Measurements from ENCODE around the gene METTL25. TPM values are rescaled to one million over a fixed set of nuclear protein-coding genes. Genes with fewer than 3 reads are reported as not detected.

Gene METTL25
- polyA plus RNA-seq, 3 donors from 2014 or later = 10.3 to 15.7 (median 12.7) TPM

- no peak for DNase-seq
- H3K4me3 Mint-ChIP-seq = no peak overlapping the region
- no peaks in the 10 kb centered on the region for H3K9me3 Mint-ChIP-seq
- peaks cover 4 to 14% (median 10%) of the 10 kb centered on the region in 3 donors for H3K36me3 Mint-ChIP-seq
- H3K27me3 Mint-ChIP-seq (ENCODE audit: low read depth in 3 of 3) = peaks cover 7 to 13% (median 9%) of the 10 kb centered on the region in 3 donors
- no peak overlapping the region for H3K27ac Mint-ChIP-seq
- peaks cover 37 to 57% of the 10 kb centered on the region in 2 donors for H3K4me1 Mint-ChIP-seq
Measured at GRCh38 chr12:82361461-82361915, 3.2 kb downstream of the METTL25 start.

GRCh38 chr12:82363990-82364389 is 5.7 kb downstream of the METTL25 start:
- no peak for DNase-seq
- Mint-ChIP-seq H3K36me3 (peaks cover 0 to 12% (median 8%) of the 10 kb centered on the region in 3 donors), H3K27me3 (ENCODE audit: low read depth in 3 of 3) (no peaks in the 10 kb centered on the region), H3K27ac (no peak overlapping the region), H3K9me3 (no peaks in the 10 kb centered on the region), H3K4me1 (peaks cover 15 to 38% of the 10 kb centered on the region in 2 donors), H3K4me3 (no peak overlapping the region)

- Mint-ChIP-seq H3K27ac (no peak overlapping the region), H3K4me1 (peaks cover 0 to 18% of the 10 kb centered on the region in 2 donors), H3K27me3 (ENCODE audit: low read depth in 3 of 3) (peaks cover 0 to 1% (median 0%) of the 10 kb centered on the region in 3 donors), H3K9me3 (no peaks in the 10 kb centered on the region), H3K4me3 (no peak overlapping the region), H3K36me3 (peaks cover 8 to 18% (median 11%) of the 10 kb centered on the region in 3 donors)
- DNase-seq = no peak
Measured at GRCh38 chr12:82366197-82366596, 7.9 kb downstream of the METTL25 start.

- no peak for DNase-seq
- H3K4me3 Mint-ChIP-seq = no peak overlapping the region
- peaks cover 0 to 8% (median 0%) of the 10 kb centered on the region in 6 donors for H3K9me3 Mint-ChIP-seq
- peaks cover 26 to 45% (median 41%) of the 10 kb centered on the region in 3 donors for H3K36me3 Mint-ChIP-seq
- no peaks in the 10 kb centered on the region for H3K4me1 Mint-ChIP-seq
- peaks cover 0 to 1% (median 0%) of the 10 kb centered on the region in 3 donors for H3K27me3 Mint-ChIP-seq (ENCODE audit: low read depth in 3 of 3)
- no peak overlapping the region for H3K27ac Mint-ChIP-seq
Measured at GRCh38 chr12:82375201-82375600, 16.9 kb downstream of the METTL25 start.

- DNase-seq = no peak
- peaks cover 0 to 6% (median 0%) of the 10 kb centered on the region in 6 donors for H3K9me3 Mint-ChIP-seq
- H3K36me3 Mint-ChIP-seq = peaks cover 10 to 21% (median 17%) of the 10 kb centered on the region in 3 donors
- no peaks in the 10 kb centered on the region for H3K4me1 Mint-ChIP-seq
- no peaks in the 10 kb centered on the region for H3K27me3 Mint-ChIP-seq (ENCODE audit: low read depth in 3 of 3)
- H3K4me3 Mint-ChIP-seq = no peak overlapping the region
- no peak overlapping the region for H3K27ac Mint-ChIP-seq
Measured at GRCh38 chr12:82378997-82379396, 20.7 kb downstream of the METTL25 start.

- no peak for DNase-seq
- peaks cover 0 to 8% (median 0%) of the 10 kb centered on the region in 3 donors for H3K36me3 Mint-ChIP-seq
- no peaks in the 10 kb centered on the region for H3K9me3 Mint-ChIP-seq
- H3K4me1 Mint-ChIP-seq = no peaks in the 10 kb centered on the region
- no peak overlapping the region for H3K4me3 Mint-ChIP-seq
- no peaks in the 10 kb centered on the region for H3K27me3 Mint-ChIP-seq (ENCODE audit: low read depth in 3 of 3)
- H3K27ac Mint-ChIP-seq = no peak overlapping the region
Measured at GRCh38 chr12:82383930-82384552, 25.7 kb downstream of the METTL25 start.

- no peaks in the 10 kb centered on the region for H3K4me1 Mint-ChIP-seq
- H3K4me3 Mint-ChIP-seq = no peak overlapping the region
- H3K9me3 Mint-ChIP-seq = no peaks in the 10 kb centered on the region
- no peak for DNase-seq
- peaks cover 20 to 37% (median 32%) of the 10 kb centered on the region in 3 donors for H3K36me3 Mint-ChIP-seq
- no peak overlapping the region for H3K27ac Mint-ChIP-seq
- no peaks in the 10 kb centered on the region for H3K27me3 Mint-ChIP-seq (ENCODE audit: low read depth in 3 of 3)
Measured at GRCh38 chr12:82398879-82399278, 40.5 kb downstream of the METTL25 start.

- DNase-seq = no peak
- no peaks in the 10 kb centered on the region for H3K9me3 Mint-ChIP-seq
- H3K36me3 Mint-ChIP-seq = peaks cover 19 to 36% (median 24%) of the 10 kb centered on the region in 3 donors
- H3K27me3 Mint-ChIP-seq (ENCODE audit: low read depth in 3 of 3) = peaks cover 0 to 4% (median 2%) of the 10 kb centered on the region in 3 donors
- H3K4me1 Mint-ChIP-seq = no peaks in the 10 kb centered on the region
- no peak overlapping the region for H3K27ac Mint-ChIP-seq
- no peak overlapping the region for H3K4me3 Mint-ChIP-seq
Measured at GRCh38 chr12:82400819-82401218, 42.5 kb downstream of the METTL25 start.

- peaks cover 2 to 4% (median 2%) of the 10 kb centered on the region in 3 donors for H3K27me3 Mint-ChIP-seq (ENCODE audit: low read depth in 3 of 3)
- H3K4me3 Mint-ChIP-seq = no peak overlapping the region
- no peak overlapping the region for H3K27ac Mint-ChIP-seq
- H3K36me3 Mint-ChIP-seq = peaks cover 15 to 23% (median 21%) of the 10 kb centered on the region in 3 donors
- no peaks in the 10 kb centered on the region for H3K9me3 Mint-ChIP-seq
- no peak for DNase-seq
- H3K4me1 Mint-ChIP-seq = no peaks in the 10 kb centered on the region
Measured at GRCh38 chr12:82406651-82407050, 48.3 kb downstream of the METTL25 start.

GRCh38 chr12:82407481-82407880 is 49.2 kb downstream of the METTL25 start:
- H3K36me3 Mint-ChIP-seq = peaks cover 15 to 23% (median 21%) of the 10 kb centered on the region in 3 donors
- no peak for DNase-seq
- no peaks in the 10 kb centered on the region for H3K9me3 Mint-ChIP-seq
- H3K27ac Mint-ChIP-seq = peak overlapping the region in 1 of 6 donors; percentile 5
- H3K4me3 Mint-ChIP-seq = no peak overlapping the region
- H3K4me1 Mint-ChIP-seq = no peaks in the 10 kb centered on the region
- peaks cover 2 to 4% (median 2%) of the 10 kb centered on the region in 3 donors for H3K27me3 Mint-ChIP-seq (ENCODE audit: low read depth in 3 of 3)

- H3K4me1 Mint-ChIP-seq = no peaks in the 10 kb centered on the region
- no peak overlapping the region for H3K4me3 Mint-ChIP-seq
- no peak for DNase-seq
- H3K27me3 Mint-ChIP-seq (ENCODE audit: low read depth in 3 of 3) = peaks cover 2 to 4% (median 2%) of the 10 kb centered on the region in 3 donors
- peaks cover 12 to 18% (median 18%) of the 10 kb centered on the region in 3 donors for H3K36me3 Mint-ChIP-seq
- H3K27ac Mint-ChIP-seq = no peak overlapping the region
- no peaks in the 10 kb centered on the region for H3K9me3 Mint-ChIP-seq
Measured at GRCh38 chr12:82408844-82409243, 50.5 kb downstream of the METTL25 start.

- Mint-ChIP-seq H3K36me3 (peaks cover 10 to 13% (median 12%) of the 10 kb centered on the region in 3 donors), H3K4me1 (no peaks in the 10 kb centered on the region), H3K9me3 (no peaks in the 10 kb centered on the region), H3K27ac (no peak overlapping the region), H3K27me3 (ENCODE audit: low read depth in 3 of 3) (peaks cover 0 to 2% (median 0%) of the 10 kb centered on the region in 3 donors), H3K4me3 (no peak overlapping the region)
- DNase-seq = no peak
Measured at GRCh38 chr12:82411546-82412230, 53.4 kb downstream of the METTL25 start.

- no peak for DNase-seq
- Mint-ChIP-seq H3K4me3 (no peak overlapping the region), H3K9me3 (no peaks in the 10 kb centered on the region), H3K4me1 (no peaks in the 10 kb centered on the region), H3K27me3 (ENCODE audit: low read depth in 3 of 3) (peaks cover 0 to 2% (median 0%) of the 10 kb centered on the region in 3 donors), H3K27ac (no peak overlapping the region), H3K36me3 (peaks cover 8 to 15% (median 13%) of the 10 kb centered on the region in 3 donors)
Measured at GRCh38 chr12:82412246-82412645, 53.9 kb downstream of the METTL25 start.

GRCh38 chr12:82414044-82414443 is 55.7 kb downstream of the METTL25 start:
- Mint-ChIP-seq H3K9me3 (peaks cover 0 to 6% (median 0%) of the 10 kb centered on the region in 6 donors), H3K27ac (no peak overlapping the region), H3K36me3 (peaks cover 18 to 25% (median 19%) of the 10 kb centered on the region in 3 donors), H3K27me3 (ENCODE audit: low read depth in 3 of 3) (peaks cover 0 to 2% (median 0%) of the 10 kb centered on the region in 3 donors), H3K4me3 (no peak overlapping the region), H3K4me1 (no peaks in the 10 kb centered on the region)
- no peak for DNase-seq
